K562 (cell line): ENCODE data around the gene TFF1. TPM values are rescaled to one million over a fixed set of nuclear protein-coding genes. Genes with fewer than 3 reads are reported as not detected.

Experiments
- ATAC-seq: fragments of 200-7000 bp; cut with Tn5 transposase; 3 replicates; pipeline ENCODE4 v1.9.1; 2020; ENCODE audit warnings: moderate library complexity
- BruUV-seq: library from RNA; stranded (reverse); fragments of 400-500 nt; replicated peaks from 2 replicates; lab custom pipeline; 2021; lab: Mats Ljungman, UMichigan
- CTCF ChIA-PET: fragments of 300-600 bp; formaldehyde crosslinking; extraction: SDS; loops from one replicate; lab custom pipeline; 2021; ENCODE audit warnings: low intra/inter-chr PET ratio; lab: Yijun Ruan, JAX
- POLR2A ChIA-PET: fragments of 300-600, 350-650 bp; sonication (Branson Sonifier 250); formaldehyde crosslinking; extraction: SDS; loops from one replicate; lab custom pipeline; 2021; ENCODE audit warnings: antibody characterized with exemption, inconsistent platforms; lab: Yijun Ruan, JAX
- DNase-seq, 4 experiments: peaks; one replicate each; pipeline versions ENCODE4 v3.0.0 to v3.0.0-alpha.2; 2011 to 2018; ENCODE audit warnings: low spot score in 3 of 4, mixed read lengths in 3 of 4; ENCODE audit errors: extremely low read depth in 1 of 4
- FAIRE-seq: peaks from 2 replicates; lab custom pipeline; 2011; peaks lifted over from hg19 to GRCh38; lab: Jason Lieb, UNC
- H2AFZ ChIP-seq: 2 replicates; pipeline ENCODE4 v1.6.0; 2011; ENCODE audit warnings: low read depth, low read length, control low read depth, inconsistent platforms
- H3K27ac ChIP-seq: fragments of 200-600 bp; 3 replicates; pipeline ENCODE4 v1.8.0; 2011; ENCODE audit warnings: low read depth, mild to moderate bottlenecking, control low read depth, inconsistent platforms, low read length, moderate library complexity, mixed read lengths; ENCODE audit errors: extremely low read depth
- H3K27me3 ChIP-seq, 2 experiments: fragments of 300-600 bp in 1 of 2; 2 replicates in 1 of 2; 3 replicates in 1 of 2; pipeline versions ENCODE4 v1.6.0 to v1.8.0; 2011; ENCODE audit warnings: inconsistent platforms in 2 of 2, low read length in 2 of 2, mild to moderate bottlenecking in 1 of 2, mixed read lengths in 1 of 2, moderate library complexity in 1 of 2; ENCODE audit not compliant: control insufficient read depth in 2 of 2, insufficient read depth in 2 of 2
- H3K36me3 ChIP-seq: fragments of 300-600 bp; 3 replicates; pipeline ENCODE4 v1.8.0; 2011; ENCODE audit warnings: mild to moderate bottlenecking, low read length, inconsistent platforms; ENCODE audit not compliant: control insufficient read depth, insufficient read depth
- H3K4me1 ChIP-seq, 2 experiments: fragments of 200-600 bp in 1 of 2; replicated peaks in 1 of 2; 2 replicates in 1 of 2; 3 replicates in 1 of 2; pipeline versions ENCODE4 v1.5.1 to v1.8.0; 2011; ENCODE audit warnings: inconsistent platforms in 2 of 2, low read length in 2 of 2, mild to moderate bottlenecking in 1 of 2, mixed read lengths in 1 of 2, moderate library complexity in 1 of 2; ENCODE audit not compliant: control insufficient read depth in 2 of 2, insufficient read depth in 2 of 2
- H3K4me2 ChIP-seq: 2 replicates; pipeline ENCODE4 v1.6.1; 2011; ENCODE audit warnings: low read length, control low read depth, inconsistent platforms, mixed read lengths; ENCODE audit not compliant: insufficient read depth
- H3K4me3 ChIP-seq: fragments of 200-600 bp; sonication (generic), shearing (Covaris generic); 2 replicates; pipeline ENCODE4 v1.5.1; 2016; ENCODE audit warnings: control low read depth, inconsistent platforms
- H3K79me2 ChIP-seq: fragments of 200-600 bp; 3 replicates; pipeline ENCODE4 v1.8.0; 2011; ENCODE audit warnings: low read length, inconsistent platforms; ENCODE audit not compliant: control insufficient read depth, insufficient read depth
- H3K9ac ChIP-seq, 2 experiments: 2 replicates each; pipeline versions ENCODE4 v1.6.0 to v1.6.1; 2011; ENCODE audit warnings: low read depth in 2 of 2, low read length in 2 of 2, control low read depth in 1 of 2, inconsistent platforms in 1 of 2, mild to moderate bottlenecking in 1 of 2, mixed read lengths in 1 of 2; ENCODE audit not compliant: insufficient read depth in 1 of 2
- H3K9me1 ChIP-seq: one replicate; pipeline ENCODE4 v1.6.0; 2011; ENCODE audit warnings: inconsistent platforms, mild to moderate bottlenecking, low read length, moderate library complexity; ENCODE audit not compliant: control insufficient read depth, insufficient read depth
- H3K9me3 ChIP-seq: replicated peaks from 2 replicates; pipeline ENCODE4 v1.5.1; 2011; ENCODE audit warnings: low read depth, low read length, inconsistent platforms; ENCODE audit not compliant: control insufficient read depth, insufficient read depth
- H4K20me1 ChIP-seq: replicated peaks from 2 replicates; pipeline ENCODE4 v1.6.1; 2011; ENCODE audit warnings: low read length, inconsistent platforms, mixed read lengths; ENCODE audit not compliant: control insufficient read depth, insufficient read depth
- ATF3 ChIP-seq, 2 experiments: fragments of 450-650 bp in 1 of 2; sonication (generic) in 1 of 2; formaldehyde crosslinking in 1 of 2; IDR thresholded peaks in 1 of 2; conservative IDR thresholded peaks in 1 of 2; 2 replicates each; pipeline versions ENCODE4 v1.6.1 to v1.8.1; 2016 to 2023; ENCODE audit warnings: mild to moderate bottlenecking in 2 of 2, moderate library complexity in 2 of 2, inconsistent platforms in 1 of 2, missing genetic modification reagents in 1 of 2
- ELF2 ChIP-seq: fragments of 250-450 bp; sonication (Bioruptor Pico); IDR thresholded peaks from 2 replicates; pipeline ENCODE4 v1.5.0; 2021; ENCODE audit warnings: mild to moderate bottlenecking
- FOXA1 ChIP-seq: fragments of 450-650 bp; IDR thresholded peaks from 2 replicates; pipeline ENCODE4 v1.6.1; 2016; ENCODE audit warnings: mild to moderate bottlenecking, borderline replicate concordance
- RAD51 ChIP-seq: fragments of 450-650 bp; IDR thresholded peaks from 2 replicates; pipeline ENCODE4 v1.7.1; 2016; ENCODE audit warnings: low read depth, mild to moderate bottlenecking, borderline replicate concordance
- RCOR1 ChIP-seq, 2 experiments: IDR thresholded peaks; 2 replicates each; pipeline ENCODE4 v1.6.1; 2012; ENCODE audit warnings: low read depth in 2 of 2, low read length in 2 of 2, borderline replicate concordance in 1 of 2, improper control_type of control experiment in 1 of 2
- SMARCA5 ChIP-seq: fragments of 450-650 bp; IDR thresholded peaks from 2 replicates; pipeline ENCODE4 v1.6.1; 2016
- TBL1XR1 ChIP-seq, 2 experiments: IDR thresholded peaks; 2 replicates each; pipeline ENCODE4 v1.6.1; 2012; ENCODE audit warnings: improper control_type of control experiment in 2 of 2, low read length in 2 of 2, mild to moderate bottlenecking in 1 of 2
- WGBS: fragments of 100-300 bp; shearing (Covaris generic); methylation state at CpG from one replicate; pipeline ENCODE4 v1.1.6; 2016; ENCODE audit warnings: low coverage, mixed read lengths; ENCODE audit not compliant: insufficient coverage; ENCODE audit errors: missing lambda C conversion rate; 5-methylcytosine and 5-hydroxymethylcytosine counted together
- in situ Hi-C: fragments of 300-500 bp; cut with MboI; formaldehyde crosslinking; loops from 4 replicates; pipeline ENCODE4 v1.15.0; 2018; ENCODE audit warnings: inconsistent platforms, mixed read lengths
- intact Hi-C: fragments of 100-400 bp; cut with micrococcal nuclease; formaldehyde crosslinking; loops from 2 replicates; pipeline ENCODE4 v1.14.2; 2022
- polyA plus RNA-seq, 8 experiments: library from polyadenylated mRNA; depleted of rRNA in 4 of 8; stranded (reverse) in 5 of 8; unstranded in 3 of 8; fragments of >200 nt; fragmentation: Nextera tagmentation in 2 of 8; fragmentation: Illumina TruSeq in 1 of 8; extraction: Ambion mirVana in 2 of 8; extraction: Trizol in 1 of 8; gene quantifications; 2 replicates each; pipeline versions ENCODE4 v1.2.1 to v1.2.3, GENCODE V29; 2011 to 2014; ENCODE audit warnings: inconsistent platforms in 1 of 8, missing spikeins in 1 of 8
- total RNA-seq, 7 experiments: library from RNA; depleted of rRNA in 6 of 7; stranded (reverse); fragments of >200 nt in 6 of 7; fragmentation: Illumina TruSeq in 2 of 7; extraction: Trizol in 2 of 7; gene quantifications; 2 replicates each; pipeline versions ENCODE4 v1.2.1 to v1.2.3, GENCODE V29; 2011 to 2021; ENCODE audit warnings: low replicate concordance in 1 of 7

Gene TFF1
- total and polyA plus RNA-seq, 9 of the 15 experiments (the other 6 are each of a cell fraction or from before 2014, with no cell fraction given) = 0.31 TPM; not detected in 8

DNA sequence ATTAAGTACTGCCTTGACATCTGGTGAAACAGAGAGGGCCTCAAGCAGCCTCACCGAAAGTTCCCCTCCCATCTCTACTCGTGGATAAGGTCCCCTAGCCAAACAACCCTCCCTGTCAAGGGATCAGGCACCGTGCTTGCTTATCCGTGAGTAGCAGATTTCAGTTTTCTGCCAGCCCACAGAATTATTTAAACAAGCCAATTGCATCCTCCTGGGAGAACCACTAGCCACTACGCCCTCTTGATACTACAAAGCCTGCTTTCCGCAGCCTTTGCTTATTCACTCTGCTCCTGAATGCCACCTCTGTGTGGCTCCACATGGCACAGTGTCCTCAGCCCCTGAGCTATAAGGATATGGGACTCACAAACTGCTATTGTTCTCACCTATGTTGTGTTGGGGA is 9.7 kb downstream of the TFF1 start:
- no peaks in the 10 kb centered on the region; the same call in 1 of the 2 replicates for H4K20me1 ChIP-seq
- ATAC-seq = no peak
- H3K36me3 ChIP-seq = no peaks in the 10 kb centered on the region
- no TSS peak for BruUV-seq
- CTCF ChIA-PET = no interaction called here
- H3K4me2 ChIP-seq = no peak overlapping the region
- no peak for TF ChIP-seq ATF3 (IDR thresholded peaks at IDR 0.05)
- TF ChIP-seq ATF3 (CRISPR knock-in tag; conservative IDR thresholded peaks at IDR 0.05) = no peak
- TF ChIP-seq RCOR1 (IDR thresholded peaks at IDR 0.05; ENCODE audit: borderline replicate concordance in 1 of 2, low read depth in 2 of 2, low read length in 2 of 2) = no peak
- TF ChIP-seq SMARCA5 = no peak
- TF ChIP-seq FOXA1 = no peak
- TF ChIP-seq RAD51 = no peak
- no peak for TF ChIP-seq TBL1XR1 (IDR thresholded peaks at IDR 0.05; ENCODE audit: low read length in 2 of 2)
- no peak for TF ChIP-seq ELF2 (CRISPR knock-in tag)
- TF ChIP-seq, all 486 proteins: peak for 0
- Histone ChIP-seq H3K79me2 (no peaks in the 10 kb centered on the region), H3K9me1 (no peaks in the 10 kb centered on the region), H3K9me3 (0 out of 2 replicates have a peak, but pooled peaks cover 2% of the 10 kb centered on the region), H2AFZ (no peak overlapping the region), H3K27ac (no peak overlapping the region), H3K4me1 (no peaks in the 10 kb centered on the region; a peak in 1 of 5 replicates), H3K9ac (no peak overlapping the region), H3K4me3 (no peak overlapping the region), H3K27me3 (peaks cover 14 to 61% of the 10 kb centered on the region in 2 experiments)
- in situ Hi-C loops (no loop called here), intact Hi-C loops (no loop called here)
- FAIRE-seq (no peak), DNase-seq (no peak)
- 2% methylated on average over 6 of the region's 6 CpGs for whole genome bisulfite sequencing
- POLR2A ChIA-PET = interaction anchor here (0.6 to 0.7 kb wide), 2 partner anchors 16 to 429 kb away, joined by 3 read pairs; no protein-coding TSS in a partner anchor
